Thyroid gland (tissue), 4 donors: ENCODE measurements around the gene GRHL1. TPM values are rescaled to one million over a fixed set of nuclear protein-coding genes. Genes with fewer than 3 reads are reported as not detected.

Experiments
- DNase-seq, 2 donors: peaks; one replicate each; pipeline ENCODE4 v3.0.0-alpha.2; 2019
- H3K27ac ChIP-seq, 3 donors: fragments of 200-600 bp; sonication (generic); 1 replicate in 2 of 3; 2 replicates in 1 of 3; pipeline ENCODE4 v1.5.1; 2016 to 2019; ENCODE audit warnings: mild to moderate bottlenecking in 1 of 3, moderate library complexity in 1 of 3
- H3K27me3 ChIP-seq: fragments of 200-600 bp; sonication (generic); one replicate; pipeline ENCODE4 v1.5.1; 2019
- H3K36me3 ChIP-seq, 2 donors: fragments of 200-600 bp; sonication (generic); one replicate each; pipeline ENCODE4 v1.5.1; 2016 to 2019
- H3K4me1 ChIP-seq, 2 donors: fragments of 200-600 bp; sonication (generic); one replicate each; pipeline ENCODE4 v1.5.1; 2017 to 2019
- H3K4me3 ChIP-seq, 3 donors: fragments of 200-600 bp; sonication (generic); replicated peaks in 1 of 3; 1 replicate in 2 of 3; 2 replicates in 1 of 3; pipeline ENCODE4 v1.5.1; 2016; ENCODE audit warnings: mild to moderate bottlenecking in 1 of 3
- H3K9me3 ChIP-seq: fragments of 200-600 bp; sonication (generic); one replicate; pipeline ENCODE4 v1.5.1; 2017
- POLR2A ChIP-seq, 2 donors: fragments of 450-650 bp; IDR thresholded peaks; one replicate each; pipeline ENCODE4 v1.6.1; 2017; ENCODE audit warnings: antibody characterized with exemption in 2 of 2, mild to moderate bottlenecking in 2 of 2, moderate library complexity in 1 of 2
- WGBS, 2 donors: methylation state at CpG; one replicate each; pipeline ENCODE4 v1.1.5; 2017; 5-methylcytosine and 5-hydroxymethylcytosine counted together
- intact Hi-C: fragments of 100-400 bp; cut with DNase I; formaldehyde crosslinking; loops from one replicate; pipeline ENCODE4 v1.15.1; 2023
- total RNA-seq, 4 donors: library from RNA; depleted of rRNA; stranded (reverse); fragments of >200 nt; gene quantifications; one replicate each; pipeline ENCODE4 v1.2.3, GENCODE V29; 2016
- TF ChIP-seq, protein P1 (sequence below), 6 experiments: fragments of 200-600 bp in 3 of 6; fragments of 450-650 bp in 3 of 6; sonication (generic) in 3 of 6; IDR thresholded peaks; one replicate each; pipeline ENCODE4 v1.5.1; 2016 to 2019; ENCODE audit warnings: antibody characterized with exemption in 6 of 6, mild to moderate bottlenecking in 2 of 6, inconsistent platforms in 1 of 6, moderate library complexity in 1 of 6

Gene GRHL1
- total RNA-seq, 4 donors from 2014 or later = 6.2 to 12.1 (median 8.2) TPM

DNA sequence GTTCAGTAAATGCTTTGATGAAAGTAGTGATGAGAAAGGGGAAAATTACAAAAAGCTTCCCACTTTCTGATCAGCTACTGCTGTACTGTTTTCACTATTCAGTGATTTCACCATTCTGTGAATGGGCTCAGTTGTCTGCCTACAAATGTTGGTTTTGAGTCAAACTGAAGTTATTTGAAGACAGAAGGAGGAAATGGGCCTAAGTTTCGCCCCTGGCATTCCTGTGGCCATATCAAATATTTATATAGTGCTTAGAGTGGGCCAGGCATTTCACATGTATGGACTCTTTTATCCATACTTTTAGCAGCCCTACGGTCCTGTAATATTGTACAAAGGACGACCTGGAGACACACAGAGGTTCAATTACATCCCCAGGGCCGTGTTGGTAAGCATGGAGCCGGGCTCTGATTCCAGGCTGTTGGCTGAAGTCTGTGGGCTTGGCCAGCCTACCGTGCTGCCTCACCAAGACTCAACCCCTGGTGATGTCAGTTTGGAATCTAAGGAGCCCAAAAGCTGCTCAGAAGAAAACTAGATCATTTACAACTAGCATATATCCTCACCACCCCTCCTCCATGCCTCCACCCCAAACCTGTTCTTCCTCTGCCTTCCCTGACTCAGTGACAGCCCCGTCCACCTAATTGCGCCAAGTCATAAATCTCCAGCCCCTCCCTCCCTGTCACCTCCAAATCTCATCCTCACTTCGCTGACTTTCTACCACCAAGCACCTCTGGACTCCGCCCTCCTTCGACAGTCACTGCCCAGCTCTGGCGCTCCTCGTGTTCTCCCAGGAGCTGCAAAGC, 10.1 kb upstream of the GRHL1 start:
- Histone ChIP-seq H3K36me3 (no peaks in the 10 kb centered on the region), H3K4me1 (peaks cover 0 to 11% of the 10 kb centered on the region in 2 donors), H3K9me3 (no peaks in the 10 kb centered on the region), H3K27me3 (no peaks in the 10 kb centered on the region), H3K4me3 (no peak overlapping the region), H3K27ac (no peak overlapping the region)
- WGBS, 2 donors = 55 to 69% methylated on average over 13 of the region's 13 CpGs
- intact Hi-C loops = loop anchor here (10.0 kb wide), 1 partner anchor 137 kb away; no protein-coding TSS in a partner anchor
- DNase-seq = peak in 1 of 2 donors; percentile 28
- TF ChIP-seq, protein P1, sequence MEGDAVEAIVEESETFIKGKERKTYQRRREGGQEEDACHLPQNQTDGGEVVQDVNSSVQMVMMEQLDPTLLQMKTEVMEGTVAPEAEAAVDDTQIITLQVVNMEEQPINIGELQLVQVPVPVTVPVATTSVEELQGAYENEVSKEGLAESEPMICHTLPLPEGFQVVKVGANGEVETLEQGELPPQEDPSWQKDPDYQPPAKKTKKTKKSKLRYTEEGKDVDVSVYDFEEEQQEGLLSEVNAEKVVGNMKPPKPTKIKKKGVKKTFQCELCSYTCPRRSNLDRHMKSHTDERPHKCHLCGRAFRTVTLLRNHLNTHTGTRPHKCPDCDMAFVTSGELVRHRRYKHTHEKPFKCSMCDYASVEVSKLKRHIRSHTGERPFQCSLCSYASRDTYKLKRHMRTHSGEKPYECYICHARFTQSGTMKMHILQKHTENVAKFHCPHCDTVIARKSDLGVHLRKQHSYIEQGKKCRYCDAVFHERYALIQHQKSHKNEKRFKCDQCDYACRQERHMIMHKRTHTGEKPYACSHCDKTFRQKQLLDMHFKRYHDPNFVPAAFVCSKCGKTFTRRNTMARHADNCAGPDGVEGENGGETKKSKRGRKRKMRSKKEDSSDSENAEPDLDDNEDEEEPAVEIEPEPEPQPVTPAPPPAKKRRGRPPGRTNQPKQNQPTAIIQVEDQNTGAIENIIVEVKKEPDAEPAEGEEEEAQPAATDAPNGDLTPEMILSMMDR (IDR thresholded peaks at IDR 0.05) = no peak
- TF ChIP-seq POLR2A (IDR thresholded peaks at IDR 0.05) = no peak

DNA sequence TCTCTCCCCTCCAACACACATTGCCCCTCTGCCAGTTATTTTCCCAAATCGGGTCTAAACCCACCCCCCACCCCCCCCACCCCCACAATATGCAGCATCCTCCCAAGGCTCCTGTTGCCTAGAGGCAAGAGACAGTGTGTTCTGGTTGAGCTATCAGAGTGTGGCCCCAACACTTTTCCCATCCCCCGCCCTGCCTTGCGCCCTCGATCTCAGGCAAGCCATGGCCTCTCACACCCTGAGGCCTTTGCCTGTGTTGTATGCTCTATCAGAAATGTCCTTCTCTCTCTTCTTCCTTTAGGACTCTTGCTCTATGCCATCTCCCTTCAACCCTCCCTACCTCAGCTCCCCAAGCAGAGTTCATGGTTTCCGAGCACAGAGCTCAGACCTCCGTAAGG, 9.5 kb upstream of the GRHL1 start:
- no peaks in the 10 kb centered on the region for H3K9me3 ChIP-seq
- TF ChIP-seq, protein P1 (IDR thresholded peaks at IDR 0.05) = no peak
- no peak for TF ChIP-seq POLR2A (IDR thresholded peaks at IDR 0.05)
- peaks cover 0 to 11% of the 10 kb centered on the region in 2 donors for H3K4me1 ChIP-seq
- no peak overlapping the region for H3K4me3 ChIP-seq
- WGBS, 2 donors = 68 to 70% methylated on average over 6 of the region's 6 CpGs
- DNase-seq = no peak
- H3K36me3 ChIP-seq = no peaks in the 10 kb centered on the region
- intact Hi-C loops = loop anchor here (10.0 kb wide), 1 partner anchor 137 kb away; no protein-coding TSS in a partner anchor
- no peak overlapping the region for H3K27ac ChIP-seq
- no peaks in the 10 kb centered on the region for H3K27me3 ChIP-seq

DNA sequence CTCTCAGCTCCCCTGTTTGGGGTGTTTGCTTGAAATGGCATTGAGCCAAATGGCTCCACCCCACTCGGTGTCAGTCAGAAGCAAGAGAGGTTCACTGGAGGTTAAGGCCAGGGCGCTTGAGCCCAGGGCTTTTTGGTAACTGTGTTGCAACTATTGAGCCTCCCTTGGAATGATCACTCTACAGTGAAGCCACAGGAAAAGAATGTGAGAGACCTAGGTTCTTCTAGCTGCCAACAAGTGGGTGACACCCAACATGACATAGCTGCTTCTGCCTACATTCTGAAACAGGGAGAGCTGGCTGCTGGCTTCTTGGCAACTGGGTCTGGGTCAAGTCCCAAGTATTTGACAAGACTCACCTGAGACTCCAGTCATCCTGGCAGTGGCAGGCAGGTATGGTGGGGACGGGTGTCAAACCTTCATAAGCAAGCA, 7.1 kb upstream of the GRHL1 start:
- no peak for TF ChIP-seq POLR2A (IDR thresholded peaks at IDR 0.05)
- TF ChIP-seq, protein P1 (IDR thresholded peaks at IDR 0.05) = no peak
- 60 to 61% methylated on average over 2 to 3 of the region's 3 CpGs for WGBS, 2 donors
- Histone ChIP-seq H3K36me3 (no peaks in the 10 kb centered on the region), H3K9me3 (no peaks in the 10 kb centered on the region), H3K4me1 (peaks cover 0 to 11% of the 10 kb centered on the region in 2 donors), H3K27ac (no peak overlapping the region), H3K27me3 (no peaks in the 10 kb centered on the region), H3K4me3 (no peak overlapping the region)
- no peak for DNase-seq
- intact Hi-C loops = loop anchor here (10.0 kb wide), 1 partner anchor 140 kb away; no protein-coding TSS in a partner anchor

DNA sequence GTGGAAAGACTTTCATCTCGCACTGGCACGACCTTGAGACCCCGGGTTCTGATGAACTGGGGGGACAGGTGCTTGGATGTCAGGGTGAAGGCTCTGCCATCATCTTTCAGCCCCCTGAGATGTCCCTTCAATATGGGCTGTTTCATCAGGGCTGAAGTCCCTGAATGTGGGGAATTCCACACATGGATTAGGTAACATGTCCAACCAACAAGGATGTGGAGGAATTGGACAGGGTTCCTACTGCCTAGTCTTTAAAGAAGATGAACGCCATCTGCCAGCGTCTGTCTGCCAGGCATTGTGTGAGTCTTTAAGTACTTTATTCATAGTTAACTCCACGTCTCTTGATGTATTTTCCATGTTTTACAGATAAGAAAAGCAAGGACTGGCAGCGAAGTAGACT, 5.9 kb upstream of the GRHL1 start:
- H3K9me3 ChIP-seq = no peaks in the 10 kb centered on the region
- no peaks in the 10 kb centered on the region for H3K27me3 ChIP-seq
- intact Hi-C loops = loop anchor here (10.0 kb wide), 1 partner anchor 141 kb away; no protein-coding TSS in a partner anchor
- H3K27ac ChIP-seq = no peak overlapping the region
- H3K36me3 ChIP-seq = no peaks in the 10 kb centered on the region
- WGBS, 2 donors = 79 to 85% methylated on average over 7 of the region's 7 CpGs
- TF ChIP-seq, protein P1 (IDR thresholded peaks at IDR 0.05) = no peak
- no peak for TF ChIP-seq POLR2A (IDR thresholded peaks at IDR 0.05)
- H3K4me1 ChIP-seq = peaks cover 0 to 5% of the 10 kb centered on the region in 2 donors
- H3K4me3 ChIP-seq = no peak overlapping the region
- no peak for DNase-seq

DNA sequence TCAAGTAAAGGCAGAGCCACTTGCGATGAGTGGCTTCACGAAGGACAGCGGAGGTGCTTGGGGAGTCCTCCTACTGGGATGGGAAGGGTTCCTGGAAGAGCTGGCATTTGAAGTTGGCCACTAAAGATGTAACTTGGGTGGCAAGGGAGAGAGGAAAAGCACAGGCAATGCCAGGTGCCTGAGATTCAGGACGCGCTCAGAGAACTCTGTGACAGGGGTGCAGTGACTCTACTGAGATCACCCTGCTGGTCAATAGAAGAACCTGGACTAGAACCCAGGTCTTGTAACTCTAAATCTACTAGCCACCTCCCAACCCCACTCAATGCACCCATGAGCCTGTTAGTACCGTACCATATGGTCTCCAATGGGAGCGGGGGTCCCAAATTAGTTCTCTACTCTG, 5.4 kb upstream of the GRHL1 start:
- H3K27ac ChIP-seq = no peak overlapping the region
- no peaks in the 10 kb centered on the region for H3K36me3 ChIP-seq
- no peak overlapping the region for H3K4me3 ChIP-seq
- peaks cover 0 to 2% of the 10 kb centered on the region in 2 donors for H3K4me1 ChIP-seq
- H3K9me3 ChIP-seq = no peaks in the 10 kb centered on the region
- 81 to 83% methylated on average over 7 of the region's 7 CpGs for WGBS, 2 donors
- intact Hi-C loops = loop anchor here (10.0 kb wide), 1 partner anchor 141 kb away; no protein-coding TSS in a partner anchor
- TF ChIP-seq, protein P1 (IDR thresholded peaks at IDR 0.05) = no peak
- TF ChIP-seq POLR2A (IDR thresholded peaks at IDR 0.05) = no peak
- DNase-seq = no peak
- no peaks in the 10 kb centered on the region for H3K27me3 ChIP-seq
